ENCODE data around the gene MED16.

DNA sequence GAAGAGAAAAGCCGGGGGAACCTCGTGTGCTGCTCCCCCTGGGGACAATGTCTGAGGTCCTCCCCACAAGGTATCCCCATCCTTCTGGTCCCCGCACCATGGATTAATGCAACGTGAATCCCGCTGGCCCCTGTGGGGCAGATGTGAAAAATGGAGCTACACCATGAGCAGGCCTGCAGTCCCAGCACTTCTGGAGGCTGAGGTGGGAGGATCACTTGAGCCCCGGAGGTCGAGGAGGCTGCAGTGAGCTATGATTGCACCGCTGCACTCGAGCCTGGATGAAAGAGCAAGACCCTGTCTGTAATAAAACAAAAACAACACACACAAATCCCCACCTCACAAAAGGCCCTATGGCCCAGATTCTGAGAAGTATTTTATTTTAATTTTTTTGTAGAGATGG is 34.7 kb downstream of the MED16 start:
- TF ChIP-seq, protein P1, sequence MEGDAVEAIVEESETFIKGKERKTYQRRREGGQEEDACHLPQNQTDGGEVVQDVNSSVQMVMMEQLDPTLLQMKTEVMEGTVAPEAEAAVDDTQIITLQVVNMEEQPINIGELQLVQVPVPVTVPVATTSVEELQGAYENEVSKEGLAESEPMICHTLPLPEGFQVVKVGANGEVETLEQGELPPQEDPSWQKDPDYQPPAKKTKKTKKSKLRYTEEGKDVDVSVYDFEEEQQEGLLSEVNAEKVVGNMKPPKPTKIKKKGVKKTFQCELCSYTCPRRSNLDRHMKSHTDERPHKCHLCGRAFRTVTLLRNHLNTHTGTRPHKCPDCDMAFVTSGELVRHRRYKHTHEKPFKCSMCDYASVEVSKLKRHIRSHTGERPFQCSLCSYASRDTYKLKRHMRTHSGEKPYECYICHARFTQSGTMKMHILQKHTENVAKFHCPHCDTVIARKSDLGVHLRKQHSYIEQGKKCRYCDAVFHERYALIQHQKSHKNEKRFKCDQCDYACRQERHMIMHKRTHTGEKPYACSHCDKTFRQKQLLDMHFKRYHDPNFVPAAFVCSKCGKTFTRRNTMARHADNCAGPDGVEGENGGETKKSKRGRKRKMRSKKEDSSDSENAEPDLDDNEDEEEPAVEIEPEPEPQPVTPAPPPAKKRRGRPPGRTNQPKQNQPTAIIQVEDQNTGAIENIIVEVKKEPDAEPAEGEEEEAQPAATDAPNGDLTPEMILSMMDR (conservative IDR thresholded peaks at IDR 0.05 in 1 of 2, IDR thresholded peaks at IDR 0.05 in 1 of 2; ENCODE audit: low read depth in 1 of 2, low read length in 2 of 2) = no peak
- TF ChIP-seq EZH2 (IDR thresholded peaks at IDR 0.05; ENCODE audit: low read length, missing control alignments) = no peak
